Neutrophil (primary cell): ENCODE results near the gene LEMD1.

Source experiments
- H3K27ac ChIP-seq: fragments of 200-600 bp; sonication (generic); 2 replicates; pipeline ENCODE4 v1.5.1; 2016; ENCODE audit warnings: mild to moderate bottlenecking, moderate library complexity
- H3K27me3 ChIP-seq: fragments of 200-600 bp; sonication (generic); 2 replicates; pipeline ENCODE4 v1.6.0; 2016; ENCODE audit warnings: mild to moderate bottlenecking
- H3K36me3 ChIP-seq: fragments of 200-600 bp; sonication (generic); 2 replicates; pipeline ENCODE4 v1.5.1; 2017
- H3K4me1 ChIP-seq, 2 experiments: fragments of 200-600 bp in 1 of 2; sonication (generic) in 1 of 2; 1 replicate in 1 of 2; 2 replicates in 1 of 2; pipeline versions ENCODE4 v1.5.1 to v1.6.1; 2013 to 2016; ENCODE audit warnings: low read depth in 1 of 2, low read length in 1 of 2, mild to moderate bottlenecking in 1 of 2, moderate library complexity in 1 of 2; ENCODE audit not compliant: control insufficient read depth in 1 of 2, insufficient read depth in 1 of 2
- H3K4me3 ChIP-seq, 2 experiments: fragments of 200-600 bp in 1 of 2; sonication (generic) in 1 of 2; 1 replicate in 1 of 2; 2 replicates in 1 of 2; pipeline ENCODE4 v1.5.1; 2013 to 2016; ENCODE audit warnings: low read depth in 1 of 2, low read length in 1 of 2, mild to moderate bottlenecking in 1 of 2, moderate library complexity in 1 of 2
- H3K9me3 ChIP-seq: fragments of 200-600 bp; sonication (generic); 2 replicates; pipeline ENCODE4 v1.5.1; 2016
- CTCF ChIP-seq: fragments of 200-600 bp; sonication (generic); IDR thresholded peaks from 2 replicates; pipeline ENCODE4 v1.5.1; 2016; ENCODE audit warnings: antibody characterized with exemption

LEMD1 gene

GRCh38 chr1:205452933-205453332 is 31.1 kb upstream of the LEMD1 start:
- Histone ChIP-seq H3K36me3 (no peaks in the 10 kb centered on the region), H3K4me3 (no peak overlapping the region), H3K9me3 (no peaks in the 10 kb centered on the region), H3K27ac (no peak overlapping the region), H3K27me3 (peaks cover 99% of the 10 kb centered on the region), H3K4me1 (no peaks in the 10 kb centered on the region)
- no peak for TF ChIP-seq CTCF

GRCh38 chr1:205452364-205452763 is 30.5 kb upstream of the LEMD1 start:
- H3K4me3 ChIP-seq, result no peak overlapping the region
- H3K27me3 ChIP-seq, result peaks cover 99% of the 10 kb centered on the region
- H3K27ac ChIP-seq, result no peak overlapping the region
- TF ChIP-seq CTCF, result no peak
- H3K36me3 ChIP-seq, result no peaks in the 10 kb centered on the region
- H3K9me3 ChIP-seq, result no peaks in the 10 kb centered on the region
- H3K4me1 ChIP-seq, result no peaks in the 10 kb centered on the region

- Histone ChIP-seq H3K4me1 (no peaks in the 10 kb centered on the region), H3K36me3 (no peaks in the 10 kb centered on the region), H3K4me3 (no peak overlapping the region), H3K27me3 (peaks cover 99% of the 10 kb centered on the region), H3K27ac (no peak overlapping the region), H3K9me3 (no peaks in the 10 kb centered on the region)
- no peak for TF ChIP-seq CTCF
Observed at GRCh38 chr1:205451759-205452164, 29.9 kb upstream of the LEMD1 start.

- H3K36me3 ChIP-seq, result no peaks in the 10 kb centered on the region
- no peaks in the 10 kb centered on the region for H3K4me1 ChIP-seq
- no peak overlapping the region for H3K4me3 ChIP-seq
- H3K27ac ChIP-seq, result no peak overlapping the region
- H3K9me3 ChIP-seq, result no peaks in the 10 kb centered on the region
- TF ChIP-seq CTCF, result no peak
- H3K27me3 ChIP-seq, result peaks cover 99% of the 10 kb centered on the region
Observed at GRCh38 chr1:205451202-205451601, 29.3 kb upstream of the LEMD1 start.

GRCh38 chr1:205450448-205450847 is 28.6 kb upstream of the LEMD1 start:
- Histone ChIP-seq H3K9me3 (no peaks in the 10 kb centered on the region), H3K27ac (no peak overlapping the region), H3K4me3 (no peak overlapping the region), H3K4me1 (no peaks in the 10 kb centered on the region), H3K27me3 (peaks cover 99% of the 10 kb centered on the region), H3K36me3 (no peaks in the 10 kb centered on the region)
- TF ChIP-seq CTCF, result no peak
